HepG2 (cell line): ENCODE measurements around the gene GNG5. TPM values are rescaled to one million over a fixed set of nuclear protein-coding genes. Genes with fewer than 3 reads are reported as not detected.

Experiments used
- AGO2 ChIP-seq: fragments of 200-400 bp; formaldehyde crosslinking; optimal IDR thresholded peaks from 2 replicates; pipeline ENCODE3; 2017; ENCODE audit warnings: mild to moderate bottlenecking, low read depth, low read length, moderate library complexity
- ATF1 ChIP-seq: IDR thresholded peaks from 2 replicates; pipeline ENCODE4 v1.6.1; 2016; ENCODE audit warnings: mild to moderate bottlenecking, control low read depth
- FOXM1 ChIP-seq: sonication (generic); formaldehyde crosslinking; IDR thresholded peaks from 2 replicates; pipeline ENCODE4 v1.5.0; 2020; ENCODE audit warnings: missing genetic modification reagents
- HNRNPLL ChIP-seq: fragments of 200-400 bp; formaldehyde crosslinking; IDR thresholded peaks from 2 replicates; pipeline ENCODE4 v1.6.1; 2017; ENCODE audit warnings: mild to moderate bottlenecking, low read depth, low read length; ENCODE audit not compliant: poor library complexity, severe bottlenecking
- JUND ChIP-seq: sonication (generic); formaldehyde crosslinking; IDR thresholded peaks from 2 replicates; pipeline ENCODE4 v1.8.0; 2022; ENCODE audit warnings: mild to moderate bottlenecking, missing genetic modification reagents
- KDM2A ChIP-seq: sonication (generic); formaldehyde crosslinking; IDR thresholded peaks from 2 replicates; pipeline ENCODE4 v1.4.0; 2020; ENCODE audit warnings: low read depth, missing genetic modification reagents, borderline replicate concordance
- MAZ ChIP-seq, 2 experiments: sonication (generic) in 1 of 2; formaldehyde crosslinking in 1 of 2; IDR thresholded peaks; 2 replicates each; pipeline versions ENCODE4 v1.5.0 to v1.6.1; 2012 to 2020; ENCODE audit warnings: low read depth in 2 of 2, mild to moderate bottlenecking in 2 of 2, borderline replicate concordance in 1 of 2, improper control_type of control experiment in 1 of 2, low read length in 1 of 2, missing genetic modification reagents in 1 of 2, moderate library complexity in 1 of 2
- NFE2 ChIP-seq: sonication (generic); formaldehyde crosslinking; IDR thresholded peaks from 2 replicates; pipeline ENCODE4 v1.4.0; 2020; ENCODE audit warnings: missing genetic modification reagents
- REXO4 ChIP-seq: sonication (generic); formaldehyde crosslinking; IDR thresholded peaks from 2 replicates; pipeline ENCODE4 v1.8.0; 2022; ENCODE audit warnings: missing genetic modification reagents, mild to moderate bottlenecking, borderline replicate concordance
- RXRB ChIP-seq: IDR thresholded peaks from 2 replicates; pipeline ENCODE4 v1.6.1; 2016; ENCODE audit warnings: borderline replicate concordance, missing genetic modification reagents, missing compliant biosample characterization
- SMAD3 ChIP-seq: sonication (generic); formaldehyde crosslinking; IDR thresholded peaks from 2 replicates; pipeline ENCODE4 v1.4.0; 2020; ENCODE audit warnings: missing genetic modification reagents
- TARDBP ChIP-seq: sonication (generic); formaldehyde crosslinking; IDR thresholded peaks from 2 replicates; pipeline ENCODE4 v1.8.0; 2022; ENCODE audit warnings: mild to moderate bottlenecking, missing genetic modification reagents
- ZNF296 ChIP-seq: sonication (generic); formaldehyde crosslinking; conservative IDR thresholded peaks from 2 replicates; pipeline ENCODE4 v1.5.0; 2020; ENCODE audit warnings: mild to moderate bottlenecking, missing genetic modification reagents
- ZNF501 ChIP-seq: sonication (generic); formaldehyde crosslinking; IDR thresholded peaks from 2 replicates; pipeline ENCODE4 v1.5.1; 2020; ENCODE audit warnings: mild to moderate bottlenecking, moderate library complexity, missing genetic modification reagents
- ZNF569 ChIP-seq: sonication (generic); formaldehyde crosslinking; IDR thresholded peaks from 2 replicates; pipeline ENCODE4 v1.5.0; 2020; ENCODE audit warnings: mild to moderate bottlenecking, missing genetic modification reagents, moderate library complexity, borderline replicate concordance
- ZNF790 ChIP-seq: sonication (generic); formaldehyde crosslinking; IDR thresholded peaks from 2 replicates; pipeline ENCODE4 v1.8.0; 2022; ENCODE audit warnings: missing genetic modification reagents, mild to moderate bottlenecking, borderline replicate concordance
- polyA plus RNA-seq, 8 experiments: library from polyadenylated mRNA; depleted of rRNA in 3 of 8; stranded (reverse) in 7 of 8; unstranded in 1 of 8; fragments of >200 nt; fragmentation: Illumina TruSeq in 4 of 8; extraction: Trizol in 4 of 8; gene quantifications; 2 replicates each; pipeline versions ENCODE4 v1.2.1 to v1.2.3, GENCODE V29; 2011 to 2016; ENCODE audit warnings: low read depth in 4 of 8, missing spikeins in 1 of 8, mixed read lengths in 1 of 8; ENCODE audit not compliant: insufficient read depth in 1 of 8
- total RNA-seq, 5 experiments: library from RNA; depleted of rRNA; stranded (reverse); fragments of >200 nt; fragmentation: Illumina TruSeq; extraction: Trizol; gene quantifications; 2 replicates each; pipeline ENCODE4 v1.2.3, GENCODE V29; 2016; ENCODE audit warnings: low read depth in 1 of 5
- TF ChIP-seq, protein P1 (sequence below): sonication (generic); formaldehyde crosslinking; IDR thresholded peaks from 2 replicates; pipeline ENCODE4 v1.4.0; 2020; ENCODE audit warnings: missing genetic modification reagents
- TF ChIP-seq, protein P2 (sequence below): sonication (generic); formaldehyde crosslinking; IDR thresholded peaks from 2 replicates; pipeline ENCODE4 v1.5.0; 2020; ENCODE audit warnings: mild to moderate bottlenecking, missing genetic modification reagents
- TF ChIP-seq, protein P3 (sequence below): sonication (generic); formaldehyde crosslinking; IDR thresholded peaks from 2 replicates; pipeline ENCODE4 v1.4.0; 2020; ENCODE audit warnings: missing genetic modification reagents
- TF ChIP-seq, protein P4 (sequence below): sonication (generic); formaldehyde crosslinking; IDR thresholded peaks from 2 replicates; pipeline ENCODE4 v1.4.0; 2020; ENCODE audit warnings: missing genetic modification reagents

The GNG5 gene
- total and polyA plus RNA-seq, 2 of the 13 experiments (the other 11 are each of a cell fraction or from before 2014, with no cell fraction given): 103 to 137 TPM

DNA sequence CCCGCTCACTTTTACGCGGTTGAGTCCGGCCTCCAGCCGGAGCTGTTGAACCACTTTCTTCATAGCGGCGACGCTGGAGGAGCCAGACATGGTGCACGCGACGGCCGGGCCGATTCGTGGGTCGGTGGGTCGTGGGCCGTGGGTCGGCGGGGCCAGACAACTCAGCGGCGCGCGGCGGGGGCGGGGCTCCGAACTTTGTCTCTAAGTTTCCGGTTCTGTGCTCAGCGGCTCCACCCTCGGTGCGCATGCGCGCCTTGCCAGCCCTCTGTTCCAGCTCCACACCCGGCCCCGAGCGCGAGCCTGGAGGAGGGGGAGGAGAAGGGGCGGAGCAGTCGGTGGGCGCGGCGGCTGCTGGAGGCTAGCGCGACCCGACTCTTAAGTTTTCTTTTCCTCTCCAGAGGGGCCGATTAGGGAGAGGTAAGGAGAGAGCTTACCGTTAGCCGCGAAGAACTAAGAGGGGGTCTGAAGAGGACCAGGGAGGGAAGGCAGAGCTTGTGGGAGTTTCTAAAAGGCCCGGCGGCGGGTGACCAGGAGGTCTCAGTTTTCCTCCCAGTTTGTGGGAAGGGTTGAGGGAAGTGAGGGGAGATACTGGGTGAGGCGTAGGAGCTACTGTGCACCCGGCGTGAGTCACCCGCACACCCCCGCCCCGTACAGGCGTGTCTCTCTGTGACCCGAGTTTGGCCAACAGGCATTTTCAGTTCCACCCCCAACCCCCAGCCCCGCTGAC lies at the start of gene GNG5, which contains the start of gene SPATA1 (continued):
- TF ChIP-seq MAZ (IDR thresholded peaks at IDR 0.05; ENCODE audit: borderline replicate concordance, low read depth, low read length) (peak; percentile 67; the same call in 1 of the 2 replicates), MAZ (CRISPR knock-in tag; IDR thresholded peaks at IDR 0.05; ENCODE audit: low read depth) (peak; percentile 58; the same call in 1 of the 2 replicates), FOXM1 (no peak), NFE2 (CRISPR knock-in tag) (no peak), ZNF296 (CRISPR knock-in tag) (no peak), ZNF569 (CRISPR knock-in tag) (no peak), JUND (CRISPR knock-in tag) (peak; percentile 64; the same call in 1 of the 2 replicates), KDM2A (CRISPR knock-in tag) (peak; percentile 55), TARDBP (CRISPR knock-in tag) (peak; percentile 17; the same call in 1 of the 2 replicates), REXO4 (no peak), ZNF790 (CRISPR knock-in tag) (no peak), SMAD3 (CRISPR knock-in tag) (peak; percentile 57; the same call in 1 of the 2 replicates), RXRB (CRISPR knock-in tag) (peak; percentile 9; the same call in 1 of the 2 replicates), ZNF501 (CRISPR knock-in tag) (peak; percentile 76), AGO2 (no peak), ATF1 (no peak), HNRNPLL (peak; percentile 73)
- TF ChIP-seq, protein P1, sequence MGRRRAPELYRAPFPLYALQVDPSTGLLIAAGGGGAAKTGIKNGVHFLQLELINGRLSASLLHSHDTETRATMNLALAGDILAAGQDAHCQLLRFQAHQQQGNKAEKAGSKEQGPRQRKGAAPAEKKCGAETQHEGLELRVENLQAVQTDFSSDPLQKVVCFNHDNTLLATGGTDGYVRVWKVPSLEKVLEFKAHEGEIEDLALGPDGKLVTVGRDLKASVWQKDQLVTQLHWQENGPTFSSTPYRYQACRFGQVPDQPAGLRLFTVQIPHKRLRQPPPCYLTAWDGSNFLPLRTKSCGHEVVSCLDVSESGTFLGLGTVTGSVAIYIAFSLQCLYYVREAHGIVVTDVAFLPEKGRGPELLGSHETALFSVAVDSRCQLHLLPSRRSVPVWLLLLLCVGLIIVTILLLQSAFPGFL (CRISPR knock-in tag): no peak
- TF ChIP-seq, protein P2, sequence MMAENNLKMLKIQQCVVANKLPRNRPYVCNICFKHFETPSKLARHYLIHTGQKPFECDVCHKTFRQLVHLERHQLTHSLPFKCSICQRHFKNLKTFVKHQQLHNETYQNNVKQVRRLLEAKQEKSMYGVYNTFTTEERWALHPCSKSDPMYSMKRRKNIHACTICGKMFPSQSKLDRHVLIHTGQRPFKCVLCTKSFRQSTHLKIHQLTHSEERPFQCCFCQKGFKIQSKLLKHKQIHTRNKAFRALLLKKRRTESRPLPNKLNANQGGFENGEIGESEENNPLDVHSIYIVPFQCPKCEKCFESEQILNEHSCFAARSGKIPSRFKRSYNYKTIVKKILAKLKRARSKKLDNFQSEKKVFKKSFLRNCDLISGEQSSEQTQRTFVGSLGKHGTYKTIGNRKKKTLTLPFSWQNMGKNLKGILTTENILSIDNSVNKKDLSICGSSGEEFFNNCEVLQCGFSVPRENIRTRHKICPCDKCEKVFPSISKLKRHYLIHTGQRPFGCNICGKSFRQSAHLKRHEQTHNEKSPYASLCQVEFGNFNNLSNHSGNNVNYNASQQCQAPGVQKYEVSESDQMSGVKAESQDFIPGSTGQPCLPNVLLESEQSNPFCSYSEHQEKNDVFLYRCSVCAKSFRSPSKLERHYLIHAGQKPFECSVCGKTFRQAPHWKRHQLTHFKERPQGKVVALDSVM (CRISPR knock-in tag): 0 out of 2 replicates have a peak, but pooled peaks have one; percentile 32
- TF ChIP-seq, protein P3, sequence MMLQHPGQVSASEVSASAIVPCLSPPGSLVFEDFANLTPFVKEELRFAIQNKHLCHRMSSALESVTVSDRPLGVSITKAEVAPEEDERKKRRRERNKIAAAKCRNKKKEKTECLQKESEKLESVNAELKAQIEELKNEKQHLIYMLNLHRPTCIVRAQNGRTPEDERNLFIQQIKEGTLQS (CRISPR knock-in tag): peak; percentile 54; the same call in 1 of the 2 replicates
- TF ChIP-seq, protein P4, sequence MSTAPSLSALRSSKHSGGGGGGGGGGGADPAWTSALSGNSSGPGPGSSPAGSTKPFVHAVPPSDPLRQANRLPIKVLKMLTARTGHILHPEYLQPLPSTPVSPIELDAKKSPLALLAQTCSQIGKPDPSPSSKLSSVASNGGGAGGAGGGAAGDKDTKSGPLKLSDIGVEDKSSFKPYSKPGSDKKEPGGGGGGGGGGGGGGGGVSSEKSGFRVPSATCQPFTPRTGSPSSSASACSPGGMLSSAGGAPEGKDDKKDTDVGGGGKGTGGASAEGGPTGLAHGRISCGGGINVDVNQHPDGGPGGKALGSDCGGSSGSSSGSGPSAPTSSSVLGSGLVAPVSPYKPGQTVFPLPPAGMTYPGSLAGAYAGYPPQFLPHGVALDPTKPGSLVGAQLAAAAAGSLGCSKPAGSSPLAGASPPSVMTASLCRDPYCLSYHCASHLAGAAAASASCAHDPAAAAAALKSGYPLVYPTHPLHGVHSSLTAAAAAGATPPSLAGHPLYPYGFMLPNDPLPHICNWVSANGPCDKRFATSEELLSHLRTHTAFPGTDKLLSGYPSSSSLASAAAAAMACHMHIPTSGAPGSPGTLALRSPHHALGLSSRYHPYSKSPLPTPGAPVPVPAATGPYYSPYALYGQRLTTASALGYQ (CRISPR knock-in tag): no peak
